Stimulated activated naive B cell treated with anti-CD40 and anti-IgM and Interleukin-4, amounts not matched to agents 10 μg/mL and 1 μg/mL and 100 μg/mL, for 72 hours (primary cell): ENCODE data around the gene FTL.

ENCODE experiments used
- ATAC-seq, 2 donors: fragments of 150-1000 bp; cut with Tn5 transposase; replicated peaks; 2 replicates each; pipeline ENCODE4 v1.10.0; 2021; ENCODE audit warnings: moderate library complexity in 1 of 2
- DNase-seq: peaks from one replicate; pipeline ENCODE4 v3.0.0; 2021
- H3K27ac Mint-ChIP-seq: one replicate; pipeline ENCODE4 v1.8.0; 2022; ENCODE audit warnings: mild to moderate bottlenecking, mixed read lengths
- H3K27me3 Mint-ChIP-seq, 2 donors: one replicate each; pipeline ENCODE4 v1.8.0; 2022; ENCODE audit warnings: mixed read lengths in 2 of 2
- H3K36me3 Mint-ChIP-seq, 2 donors: one replicate each; pipeline ENCODE4 v1.8.0; 2022; ENCODE audit warnings: mixed read lengths in 2 of 2, mild to moderate bottlenecking in 1 of 2
- H3K4me1 Mint-ChIP-seq, 2 donors: one replicate each; pipeline ENCODE4 v1.8.0; 2022; ENCODE audit warnings: mixed read lengths in 2 of 2, mild to moderate bottlenecking in 1 of 2
- H3K4me3 Mint-ChIP-seq, 2 donors: one replicate each; pipeline ENCODE4 v1.8.0; 2022; ENCODE audit warnings: mild to moderate bottlenecking in 2 of 2, mixed read lengths in 2 of 2, moderate library complexity in 1 of 2
- H3K9me3 Mint-ChIP-seq, 2 donors: one replicate each; pipeline ENCODE4 v1.8.0; 2022; ENCODE audit warnings: mixed read lengths in 2 of 2, mild to moderate bottlenecking in 1 of 2

FTL gene

GRCh38 chr19:48986211-48986610 is 21.1 kb downstream of the FTL start:
- Mint-ChIP-seq H3K27ac (no peak overlapping the region), H3K36me3 (peaks cover 67 to 82% of the 10 kb centered on the region in 2 donors), H3K9me3 (no peaks in the 10 kb centered on the region), H3K4me3 (no peak overlapping the region), H3K4me1 (peaks cover 30 to 57% of the 10 kb centered on the region in 2 donors), H3K27me3 (no peaks in the 10 kb centered on the region)
- ATAC-seq, result no peak
- DNase-seq, result no peak

- peak overlapping the region; percentile 48 for H3K27ac Mint-ChIP-seq
Observed at GRCh38 chr19:48987323-48987722, 22.2 kb downstream of the FTL start.

GRCh38 chr19:48988286-48988685 is 23.2 kb downstream of the FTL start:
- ATAC-seq (no peak), DNase-seq (no peak)
- Mint-ChIP-seq H3K27me3 (no peaks in the 10 kb centered on the region), H3K4me1 (peaks cover 30 to 57% of the 10 kb centered on the region in 2 donors), H3K4me3 (peak overlapping the region in 1 of 2 donors; percentile 4), H3K36me3 (peaks cover 61 to 70% of the 10 kb centered on the region in 2 donors), H3K9me3 (no peaks in the 10 kb centered on the region), H3K27ac (no peak overlapping the region)

More at GRCh38 chr19:48987323-48987722, 22.2 kb downstream of the FTL start:
- DNase-seq, result no peak
- Mint-ChIP-seq H3K4me1 (peaks cover 28 to 59% of the 10 kb centered on the region in 2 donors), H3K9me3 (no peaks in the 10 kb centered on the region), H3K36me3 (peaks cover 67 to 77% of the 10 kb centered on the region in 2 donors), H3K27me3 (no peaks in the 10 kb centered on the region), H3K4me3 (peak overlapping the region; percentile 11 to 13)
- peak; percentile 16 to 44 for ATAC-seq

- no peak for DNase-seq
- ATAC-seq, result no peak
- H3K27me3 Mint-ChIP-seq, result no peaks in the 10 kb centered on the region
- H3K4me1 Mint-ChIP-seq, result peaks cover 32 to 59% of the 10 kb centered on the region in 2 donors
- H3K27ac Mint-ChIP-seq, result no peak overlapping the region
- H3K9me3 Mint-ChIP-seq, result no peaks in the 10 kb centered on the region
- H3K36me3 Mint-ChIP-seq, result peaks cover 60 to 68% of the 10 kb centered on the region in 2 donors
- H3K4me3 Mint-ChIP-seq, result no peak overlapping the region
Observed at GRCh38 chr19:48988860-48989259, 23.8 kb downstream of the FTL start.

- Mint-ChIP-seq H3K27ac (peak overlapping the region; percentile 6), H3K4me1 (peaks cover 36 to 67% of the 10 kb centered on the region in 2 donors), H3K9me3 (no peaks in the 10 kb centered on the region), H3K4me3 (no peak overlapping the region), H3K36me3 (peaks cover 57 to 70% of the 10 kb centered on the region in 2 donors), H3K27me3 (no peaks in the 10 kb centered on the region)
- DNase-seq (no peak), ATAC-seq (no peak)
Observed at GRCh38 chr19:48989701-48990291, 24.7 kb downstream of the FTL start.

- Mint-ChIP-seq H3K27me3 (no peaks in the 10 kb centered on the region), H3K36me3 (peaks cover 56 to 72% of the 10 kb centered on the region in 2 donors), H3K4me3 (no peak overlapping the region), H3K9me3 (no peaks in the 10 kb centered on the region), H3K4me1 (peaks cover 41 to 73% of the 10 kb centered on the region in 2 donors), H3K27ac (peak overlapping the region; percentile 6)
- no peak for DNase-seq
- no peak for ATAC-seq
Observed at GRCh38 chr19:48990400-48990799, 25.3 kb downstream of the FTL start.

GRCh38 chr19:48991011-48991609 is 26.0 kb downstream of the FTL start:
- Mint-ChIP-seq H3K36me3 (peaks cover 53 to 66% of the 10 kb centered on the region in 2 donors), H3K27ac (no peak overlapping the region), H3K4me1 (peaks cover 41 to 74% of the 10 kb centered on the region in 2 donors), H3K9me3 (no peaks in the 10 kb centered on the region), H3K27me3 (no peaks in the 10 kb centered on the region), H3K4me3 (peak overlapping the region in 1 of 2 donors; percentile 90)
- no peak for DNase-seq
- no peak for ATAC-seq

- H3K4me3 Mint-ChIP-seq, result peak overlapping the region; percentile 90 to 92
- H3K36me3 Mint-ChIP-seq, result peaks cover 49 to 63% of the 10 kb centered on the region in 2 donors
- no peaks in the 10 kb centered on the region for H3K9me3 Mint-ChIP-seq
- H3K27me3 Mint-ChIP-seq, result no peaks in the 10 kb centered on the region
- ATAC-seq (no peak), DNase-seq (no peak)
- peak overlapping the region; percentile 93 for H3K27ac Mint-ChIP-seq
- H3K4me1 Mint-ChIP-seq, result peaks cover 38 to 71% of the 10 kb centered on the region in 2 donors
Observed at GRCh38 chr19:48991873-48992580, 26.9 kb downstream of the FTL start.

GRCh38 chr19:48992581-48993174 is 27.6 kb downstream of the FTL start:
- Mint-ChIP-seq H3K4me3 (peak overlapping the region; percentile 90 to 92), H3K9me3 (no peaks in the 10 kb centered on the region), H3K36me3 (peaks cover 46 to 59% of the 10 kb centered on the region in 2 donors), H3K4me1 (peaks cover 35 to 70% of the 10 kb centered on the region in 2 donors), H3K27ac (peak overlapping the region; percentile 93), H3K27me3 (no peaks in the 10 kb centered on the region)
- DNase-seq, result no peak
- peak in 1 of 2 donors; percentile 10 for ATAC-seq

- peak within 1 kb of the TSS; percentile 93 for H3K27ac Mint-ChIP-seq
Observed at GRCh38 chr19:48993175-48994034, 28.3 kb downstream of the FTL start, which contains the start of the genes GYS1 and RUVBL2. GYS1 (minus strand) TSS chr19:48993309; CDS start chr19:48993112, 197 bp downstream. RUVBL2 (plus strand) TSS chr19:48993887; CDS start chr19:48993912, 25 bp downstream.

GRCh38 chr19:48994035-48994386 is 28.9 kb downstream of the FTL start:
- peak overlapping the region; percentile 90 to 92 for H3K4me3 Mint-ChIP-seq
- H3K27ac Mint-ChIP-seq, result peak overlapping the region; percentile 93
- H3K27me3 Mint-ChIP-seq, result no peaks in the 10 kb centered on the region
- peaks cover 38 to 51% of the 10 kb centered on the region in 2 donors for H3K36me3 Mint-ChIP-seq
- H3K9me3 Mint-ChIP-seq, result no peaks in the 10 kb centered on the region
- ATAC-seq (no peak), DNase-seq (no peak)
- H3K4me1 Mint-ChIP-seq, result peaks cover 34 to 61% of the 10 kb centered on the region in 2 donors

More at GRCh38 chr19:48993175-48994034, 28.3 kb downstream of the FTL start, which contains the start of the genes GYS1 and RUVBL2:
- DNase-seq (peak; percentile 99), ATAC-seq (peak; percentile 94)
- peak within 1 kb of the TSS; percentile 90 to 92 for H3K4me3 Mint-ChIP-seq
- H3K36me3 Mint-ChIP-seq, result peaks cover 42 to 57% of the 10 kb centered on the region in 2 donors
- peaks cover 34 to 67% of the 10 kb centered on the region in 2 donors for H3K4me1 Mint-ChIP-seq
- no peaks in the 10 kb centered on the region for H3K27me3 Mint-ChIP-seq
- no peaks in the 10 kb centered on the region for H3K9me3 Mint-ChIP-seq

GRCh38 chr19:48997972-48998371 is 32.9 kb downstream of the FTL start:
- peaks cover 19 to 40% of the 10 kb centered on the region in 2 donors for H3K36me3 Mint-ChIP-seq
- no peak for DNase-seq
- H3K4me1 Mint-ChIP-seq, result peaks cover 20 to 31% of the 10 kb centered on the region in 2 donors
- no peak for ATAC-seq
- no peaks in the 10 kb centered on the region for H3K9me3 Mint-ChIP-seq
- H3K27me3 Mint-ChIP-seq, result no peaks in the 10 kb centered on the region
- no peak overlapping the region for H3K27ac Mint-ChIP-seq
- no peak overlapping the region for H3K4me3 Mint-ChIP-seq
